ENCODE measurements around the gene FAM98B. TPM values are rescaled to one million over a fixed set of nuclear protein-coding genes. Genes with fewer than 3 reads are reported as not detected.

FAM98B gene
- total RNA-seq, 1 experiment from 2014 or later, result 50.0 TPM

- Histone ChIP-seq H3T11ph (ENCODE audit: low read length) (no peak overlapping the region), H3K79me2 (ENCODE audit: insufficient read depth, low read length) (no peaks in the 10 kb centered on the region), H4K5ac (ENCODE audit: insufficient read length, low read depth, low read length) (no peak overlapping the region), H3K4ac (ENCODE audit: low read depth, low read length) (no peak overlapping the region), H3K9ac (ENCODE audit: extremely low read depth, insufficient read length, low read length) (no peak overlapping the region), H2BK5ac (ENCODE audit: insufficient read length, low read length) (no peak overlapping the region), H3K9me3 (ENCODE audit: control insufficient read depth, low read depth, low read length) (no peaks in the 10 kb centered on the region), H3K18ac (ENCODE audit: insufficient read length, low read depth, low read length) (no peak overlapping the region), H3K4me1 (ENCODE audit: insufficient read depth, low read length) (peaks cover 2% of the 10 kb centered on the region; the same call in 1 of the 2 replicates), H3K14ac (ENCODE audit: insufficient read depth, low read length) (no peak overlapping the region), H3K27me3 (ENCODE audit: insufficient read depth, low read length) (no peaks in the 10 kb centered on the region), H2BK120ac (ENCODE audit: low read depth, low read length, poor library complexity, severe bottlenecking) (no peak overlapping the region), H3K27ac (ENCODE audit: insufficient read length, low read depth, low read length) (no peak overlapping the region), H2BK15ac (ENCODE audit: low read depth, low read length) (no peak overlapping the region), H3K23ac (ENCODE audit: insufficient read length, low read depth, low read length) (no peak overlapping the region), H3K4me2 (ENCODE audit: insufficient read depth, insufficient read length, low read length) (no peak overlapping the region), H4K8ac (replicated peaks; ENCODE audit: insufficient read length, low read depth, low read length) (no peak overlapping the region), H4K91ac (ENCODE audit: insufficient read length, low read depth, low read length) (no peak overlapping the region), H3K56ac (ENCODE audit: insufficient read length, low read depth, low read length) (no peak overlapping the region), H2BK12ac (ENCODE audit: insufficient read length, low read depth, low read length) (no peak overlapping the region), H2BK20ac (ENCODE audit: low read depth, low read length, poor library complexity, severe bottlenecking) (no peak overlapping the region), H3K79me1 (ENCODE audit: insufficient read depth, low read depth, low read length, poor library complexity, severe bottlenecking) (no peaks in the 10 kb centered on the region), H2AK5ac (ENCODE audit: insufficient read length, low read length) (no peak overlapping the region), H2AFZ (ENCODE audit: low read length) (no peak overlapping the region), H4K20me1 (ENCODE audit: control insufficient read depth, insufficient read depth, insufficient read length) (no peaks in the 10 kb centered on the region), H3K23me2 (ENCODE audit: insufficient read length, low read depth, low read length, poor library complexity, severe bottlenecking) (no peaks in the 10 kb centered on the region)
- no peak overlapping the region for H3K4me3 Mint-ChIP-seq
- no peaks in the 10 kb centered on the region for H3K27me3 Mint-ChIP-seq (ENCODE audit: low read depth)
- peaks cover under 1 to 6% (median 1%) of the 10 kb centered on the region in 3 experiments; a peak in 3 of 7 replicates for H3K36me3 Mint-ChIP-seq (ENCODE audit: insufficient read depth in 1 of 3, low read depth in 3 of 3)
- H3K27ac Mint-ChIP-seq, result no peak overlapping the region
- TF ChIP-seq CTCF (conservative IDR thresholded peaks at IDR 0.05), result no peak
- no peaks in the 10 kb centered on the region for H3K9me3 Mint-ChIP-seq
- no peak for DNase-seq
- peaks cover 6% of the 10 kb centered on the region in 2 experiments; a peak in 2 of 4 replicates for H3K4me1 Mint-ChIP-seq
- no CpG with 5 or more reads among the region's 4 CpGs for WGBS (ENCODE audit: extremely low coverage, insufficient read length, low lambda C conversion rate)
Observed at GRCh38 chr15:38504680-38505467, 50.9 kb downstream of the FAM98B start.

Data from H9 (cell line).